Endodermal cell (in vitro differentiated cells): Measurements from ENCODE around the gene KRT15. TPM values are rescaled to one million over a fixed set of nuclear protein-coding genes. Genes with fewer than 3 reads are reported as not detected.

Experiments used
- DNase-seq: peaks from one replicate; pipeline ENCODE4 v3.0.0-alpha.2; 2017
- H3K27ac ChIP-seq: 2 replicates; pipeline ENCODE4 v1.5.1; 2013; ENCODE audit warnings: mild to moderate bottlenecking, low read depth, low read length, moderate library complexity
- H3K27me3 ChIP-seq: 2 replicates; pipeline ENCODE4 v1.6.1; 2013; ENCODE audit warnings: mild to moderate bottlenecking, low read length, moderate library complexity; ENCODE audit not compliant: insufficient read depth, control insufficient read depth, poor library complexity, severe bottlenecking
- H3K36me3 ChIP-seq: 2 replicates; pipeline ENCODE4 v1.7.0; 2013; ENCODE audit warnings: mild to moderate bottlenecking, low read length, moderate library complexity; ENCODE audit not compliant: control insufficient read depth, insufficient read depth
- H3K4me1 ChIP-seq: one replicate; pipeline ENCODE4 v1.7.0; 2013; ENCODE audit warnings: low read length; ENCODE audit not compliant: control insufficient read depth, insufficient read depth
- H3K4me3 ChIP-seq: 2 replicates; pipeline ENCODE4 v1.5.1; 2013; ENCODE audit warnings: mild to moderate bottlenecking, low read length, moderate library complexity
- H3K9ac ChIP-seq: 2 replicates; pipeline ENCODE4 v1.6.1; 2013; ENCODE audit warnings: mild to moderate bottlenecking, low read length, moderate library complexity; ENCODE audit not compliant: poor library complexity, severe bottlenecking; ENCODE audit errors: extremely low read depth
- H3K9me3 ChIP-seq: 2 replicates; pipeline ENCODE4 v1.6.1; 2013; ENCODE audit warnings: mild to moderate bottlenecking, low read length, moderate library complexity; ENCODE audit not compliant: control insufficient read depth
- H3K27ac Mint-ChIP-seq: 2 replicates; pipeline ENCODE4 v1.8.0; 2020; ENCODE audit warnings: mixed read lengths
- H3K27me3 Mint-ChIP-seq: 2 replicates; pipeline ENCODE4 v1.8.0; 2021; ENCODE audit warnings: mild to moderate bottlenecking, mixed read lengths; ENCODE audit not compliant: insufficient read depth
- H3K36me3 Mint-ChIP-seq: 2 replicates; pipeline ENCODE4 v1.8.0; 2020; ENCODE audit warnings: low read depth, mixed read lengths
- H3K4me1 Mint-ChIP-seq: 2 replicates; pipeline ENCODE4 v1.8.0; 2020; ENCODE audit warnings: mixed read lengths
- H3K4me3 Mint-ChIP-seq: 2 replicates; pipeline ENCODE4 v1.8.0; 2020; ENCODE audit warnings: mild to moderate bottlenecking, moderate library complexity, mixed read lengths
- H3K9me3 Mint-ChIP-seq: 2 replicates; pipeline ENCODE4 v1.8.0; 2020; ENCODE audit warnings: mild to moderate bottlenecking, mixed read lengths
- CTCF ChIP-seq: fragments of 200-600 bp; sonication (generic); conservative IDR thresholded peaks from 2 replicates; pipeline ENCODE4 v1.5.0; 2021; ENCODE audit warnings: antibody characterized with exemption, mild to moderate bottlenecking
- WGBS, 2 experiments: methylation state at CpG; one replicate each; pipeline versions ENCODE4 v1.1.5 to v1.1.7; 2013; ENCODE audit warnings: missing lambda C conversion rate in 2 of 2, mixed read lengths in 1 of 2; ENCODE audit not compliant: insufficient coverage in 1 of 2, insufficient read length in 1 of 2; 5-methylcytosine and 5-hydroxymethylcytosine counted together
- total RNA-seq, 2 donors: library from RNA; stranded (reverse); fragmentation: NEBNext Ultra II Directional in 1 of 2; extraction: Animal tissue kit (Norgen Biotek cat#: 25700) in 1 of 2; gene quantifications; 2 replicates in 1 of 2; 3 replicates in 1 of 2; pipeline ENCODE4 v1.2.1, GENCODE V29; 2021

The KRT15 gene
- total RNA-seq, 2 donors from 2014 or later: 0.95 to 1.2 TPM

DNA sequence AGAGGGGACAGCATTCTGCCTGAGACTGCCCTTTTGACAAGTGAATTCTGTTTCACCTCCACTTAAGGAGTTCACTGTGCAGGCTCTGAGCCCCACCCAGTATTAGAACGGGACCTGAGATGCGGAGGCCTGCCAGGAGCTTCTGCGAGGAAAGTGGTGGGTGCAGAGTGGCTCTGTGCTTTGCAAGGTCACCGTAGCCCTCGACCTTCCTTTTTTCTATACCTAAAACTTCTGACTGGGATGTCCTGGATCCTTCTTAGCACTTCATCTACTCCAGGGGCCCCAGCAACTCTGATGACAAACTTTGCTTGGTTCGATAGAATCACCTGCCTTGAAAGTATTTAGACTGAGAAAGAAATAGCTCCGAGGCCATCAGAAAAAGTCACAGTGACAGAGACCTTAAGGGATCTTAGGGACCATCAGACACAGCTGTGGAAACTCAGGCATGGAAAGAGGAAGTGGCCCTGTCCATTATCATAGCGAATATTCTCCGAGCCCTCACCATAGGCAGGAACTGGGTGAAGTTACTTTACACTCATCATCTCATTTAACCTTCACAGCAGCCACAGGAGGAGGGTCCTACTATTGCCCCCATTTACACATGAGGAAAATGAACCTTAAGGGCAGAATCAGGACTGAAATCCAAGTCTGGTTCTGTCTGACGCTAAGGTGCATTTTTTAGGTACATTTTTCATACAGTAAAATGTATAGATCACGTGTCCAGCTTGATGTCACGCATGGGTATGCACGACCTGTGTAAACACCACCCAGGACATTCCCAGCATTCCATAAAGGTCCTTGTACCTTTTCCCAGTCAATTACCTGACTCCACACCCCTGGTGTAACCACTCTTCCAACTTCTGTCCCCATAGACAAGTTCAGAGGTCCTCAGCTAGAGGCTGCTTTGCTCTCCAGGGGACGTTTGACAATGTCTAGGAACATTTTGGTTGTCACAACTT is 12.6 kb downstream of the KRT15 start:
- Mint-ChIP-seq H3K27ac (no peak overlapping the region), H3K4me1 (peaks cover 12% of the 10 kb centered on the region), H3K27me3 (no peaks in the 10 kb centered on the region), H3K36me3 (no peaks in the 10 kb centered on the region), H3K4me3 (no peak overlapping the region), H3K9me3 (no peaks in the 10 kb centered on the region)
- H3K9ac ChIP-seq: no peak overlapping the region
- no peaks in the 10 kb centered on the region for H3K9me3 ChIP-seq
- DNase-seq: no peak
- H3K4me3 ChIP-seq: no peak overlapping the region
- no peaks in the 10 kb centered on the region for H3K27me3 ChIP-seq
- H3K36me3 ChIP-seq: no peaks in the 10 kb centered on the region
- TF ChIP-seq CTCF: no peak
- WGBS, 2 experiments: 92% methylated on average over 12 to 14 of the region's 14 CpGs
- no peaks in the 10 kb centered on the region for H3K4me1 ChIP-seq
- H3K27ac ChIP-seq: no peak overlapping the region

DNA sequence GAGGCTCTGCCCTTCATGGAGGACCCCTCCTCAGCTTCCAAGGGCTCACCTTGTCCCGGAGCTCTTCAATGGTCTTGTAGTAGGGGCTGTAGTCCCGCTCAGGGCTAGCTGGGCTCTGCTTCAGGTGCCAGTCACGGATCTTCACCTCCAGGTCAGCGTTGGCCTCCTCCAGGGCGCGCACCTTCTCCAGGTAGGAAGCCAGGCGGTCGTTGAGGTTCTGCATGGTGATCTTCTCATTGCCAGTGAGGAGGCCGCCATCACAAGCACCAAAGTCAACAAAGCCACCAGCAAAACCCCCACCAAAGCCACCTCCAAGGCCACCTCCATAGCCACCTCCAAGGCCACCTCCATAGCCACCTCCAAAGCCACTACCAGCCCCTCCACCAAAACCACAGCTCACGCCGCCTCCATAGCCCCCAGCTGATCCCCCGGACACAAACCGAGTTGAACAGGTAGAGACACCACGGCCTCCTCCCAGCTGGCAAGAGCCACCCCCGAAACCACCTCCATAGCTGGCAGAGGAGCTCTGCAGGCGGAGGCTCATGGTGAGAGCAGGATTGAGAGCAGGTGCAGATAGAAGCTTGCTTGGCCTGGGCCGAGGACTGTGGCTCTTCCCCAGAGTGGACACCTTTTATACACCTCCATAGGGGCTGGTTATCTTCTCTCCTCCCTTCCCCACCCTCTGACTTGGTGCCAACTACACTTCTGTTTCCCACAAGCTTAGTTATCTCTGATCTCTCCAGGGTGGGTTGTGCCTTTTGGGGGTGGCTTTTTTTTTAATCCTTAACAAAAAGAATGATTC is 13.5 kb downstream of the KRT15 start, which contains the start of gene KRT13:
Gene KRT13 (minus strand): TSS at position 606 of the 802 bp plus-strand sequence. CDS start 62 bp downstream, at position 544.
- no peak within 1 kb of the TSS for H3K4me3 ChIP-seq
- no peaks in the 10 kb centered on the region for H3K9me3 ChIP-seq
- no peaks in the 10 kb centered on the region for H3K36me3 ChIP-seq
- 87 to 98% methylated on average over 8 to 17 of the region's 17 CpGs for WGBS, 2 experiments
- no peak within 1 kb of the TSS for H3K27ac ChIP-seq
- H3K27me3 ChIP-seq: no peaks in the 10 kb centered on the region
- no peaks in the 10 kb centered on the region for H3K9me3 Mint-ChIP-seq
- H3K4me3 Mint-ChIP-seq: no peak within 1 kb of the TSS
- DNase-seq: no peak
- H3K9ac ChIP-seq: no peak within 1 kb of the TSS
- no peak within 1 kb of the TSS for H3K27ac Mint-ChIP-seq
- H3K4me1 Mint-ChIP-seq: peaks cover 14% of the 10 kb centered on the region
- no peaks in the 10 kb centered on the region for H3K36me3 Mint-ChIP-seq
- no peaks in the 10 kb centered on the region for H3K27me3 Mint-ChIP-seq
- no peaks in the 10 kb centered on the region for H3K4me1 ChIP-seq
- TF ChIP-seq CTCF: no peak

- Histone ChIP-seq H3K9ac (no peak overlapping the region), H3K36me3 (no peaks in the 10 kb centered on the region), H3K4me3 (no peak overlapping the region), H3K4me1 (no peaks in the 10 kb centered on the region), H3K27me3 (no peaks in the 10 kb centered on the region), H3K9me3 (no peaks in the 10 kb centered on the region), H3K27ac (no peak overlapping the region)
- WGBS, 2 experiments: 85% methylated on average over 4 to 8 of the region's 8 CpGs
- Mint-ChIP-seq H3K27me3 (peaks cover 3% of the 10 kb centered on the region), H3K4me3 (no peak overlapping the region), H3K27ac (no peak overlapping the region), H3K36me3 (no peaks in the 10 kb centered on the region), H3K9me3 (no peaks in the 10 kb centered on the region), H3K4me1 (peaks cover 20% of the 10 kb centered on the region)
- no peak for TF ChIP-seq CTCF
- DNase-seq: no peak
Measured at GRCh38 chr17:41504246-41504977, 14.3 kb downstream of the KRT15 start.
